Superior temporal gyrus (tissue), 1 donor: ENCODE results near the gene MRPL16.
A peak's percentile ranks its signal among the peaks of the same experiment; 100 is the strongest.
"Not testable (repeated sequence)": the region's sequence is repeated elsewhere in the genome, so short reads cannot be mapped to it uniquely, and the experiment has no call there.

Source experiments
- DNase-seq: peaks from one replicate; pipeline ENCODE4 v3.0.0-alpha.2; 2016; ENCODE audit errors: extremely low spot score

Gene MRPL16

GRCh38 chr11:59810189-59810910, at the start of gene MRPL16:
MRPL16 (minus strand) TSS chr11:59810778; CDS start chr11:59810658, 120 bp downstream.
- peak; percentile 85 for DNase-seq

- no peak for DNase-seq
These were observed 49.1 kb upstream of the MRPL16 start for GRCh38 chr11:59859673-59860072.

- DNase-seq: no peak
These were observed 47.2 kb upstream of the MRPL16 start for GRCh38 chr11:59857439-59858434.

GRCh38 chr11:59854871-59855270, 44.3 kb upstream of the MRPL16 start:
- DNase-seq: no peak

- DNase-seq: not testable (repeated sequence)
These were observed 40.8 kb upstream of the MRPL16 start for GRCh38 chr11:59851416-59851815.

- not testable (repeated sequence) for DNase-seq
These were observed 39.0 kb upstream of the MRPL16 start for GRCh38 chr11:59849551-59849950.

- DNase-seq: no peak
These were observed 38.6 kb upstream of the MRPL16 start for GRCh38 chr11:59849129-59849528.

GRCh38 chr11:59848439-59848838, 37.9 kb upstream of the MRPL16 start:
- DNase-seq: not testable (repeated sequence)

GRCh38 chr11:59847626-59848025, 37.0 kb upstream of the MRPL16 start:
- DNase-seq: no peak

- DNase-seq: no peak
These were observed 36.0 kb upstream of the MRPL16 start for GRCh38 chr11:59846556-59846955.

- no peak for DNase-seq
These were observed 34.8 kb upstream of the MRPL16 start, which contains the start of gene CBLIF for GRCh38 chr11:59845399-59845798. CBLIF (minus strand) TSS chr11:59845499; CDS start chr11:59845453, 46 bp downstream.

GRCh38 chr11:59842316-59842715, 31.7 kb upstream of the MRPL16 start:
- DNase-seq: no peak

GRCh38 chr11:59841514-59841913, 30.9 kb upstream of the MRPL16 start:
- no peak for DNase-seq

- no peak for DNase-seq
These were observed 29.0 kb upstream of the MRPL16 start for GRCh38 chr11:59839615-59840014.

GRCh38 chr11:59833602-59834001, 23.0 kb upstream of the MRPL16 start:
- no peak for DNase-seq

GRCh38 chr11:59829358-59829757, 18.8 kb upstream of the MRPL16 start:
- no peak for DNase-seq

GRCh38 chr11:59822989-59823566, 12.5 kb upstream of the MRPL16 start:
- peak; percentile 76 for DNase-seq

GRCh38 chr11:59818572-59818971, 8.0 kb upstream of the MRPL16 start:
- no peak for DNase-seq

- not testable (repeated sequence) for DNase-seq
These were observed 5.9 kb upstream of the MRPL16 start for GRCh38 chr11:59816434-59816833.

- no peak for DNase-seq
These were observed 5.2 kb upstream of the MRPL16 start for GRCh38 chr11:59815754-59816153.

GRCh38 chr11:59814021-59814420, 3.4 kb upstream of the MRPL16 start:
- DNase-seq: no peak

- DNase-seq: no peak
These were observed 2.8 kb upstream of the MRPL16 start for GRCh38 chr11:59813364-59813763.
